WTC11 (cell line): ENCODE results near the gene FANCC. TPM values are rescaled to one million over a fixed set of nuclear protein-coding genes. Genes with fewer than 3 reads are reported as not detected.

Source experiments
- ATAC-seq: fragments of 200-7000 bp; cut with Tn5 transposase; 2 replicates; pipeline ENCODE4 v1.10.0; 2021; ENCODE audit warnings: mild to moderate bottlenecking, moderate library complexity
- CTCF ChIA-PET: fragments of 300-600 bp; sonication (Branson Sonifier 250); formaldehyde crosslinking; loops from one replicate; lab custom pipeline; 2021; ENCODE audit warnings: antibody characterized with exemption; lab: Charles Lee
- POLR2A ChIA-PET: fragments of 350-600 bp; sonication (Branson Sonifier 250); formaldehyde crosslinking; loops from one replicate; lab custom pipeline; 2021; ENCODE audit warnings: antibody characterized with exemption; lab: Charles Lee
- DNase-seq: peaks from one replicate; pipeline ENCODE4 v3.0.0; 2021; ENCODE audit warnings: low spot score
- H3K27ac Mint-ChIP-seq: 2 replicates; pipeline ENCODE4 v1.8.0; 2021; ENCODE audit warnings: mixed read lengths
- H3K27me3 Mint-ChIP-seq: 2 replicates; pipeline ENCODE4 v1.8.0; 2021; ENCODE audit warnings: low read depth, mild to moderate bottlenecking, moderate library complexity, mixed read lengths
- H3K36me3 Mint-ChIP-seq: 2 replicates; pipeline ENCODE4 v1.8.0; 2021; ENCODE audit warnings: mixed read lengths
- H3K4me1 Mint-ChIP-seq: 2 replicates; pipeline ENCODE4 v1.8.0; 2022; ENCODE audit warnings: mixed read lengths
- H3K4me3 Mint-ChIP-seq: 2 replicates; pipeline ENCODE4 v1.8.0; 2021; ENCODE audit warnings: mild to moderate bottlenecking, moderate library complexity, mixed read lengths
- H3K9me3 Mint-ChIP-seq: 2 replicates; pipeline ENCODE4 v1.8.0; 2021; ENCODE audit warnings: mixed read lengths
- ATF1 ChIP-seq: sonication (generic); formaldehyde crosslinking; IDR thresholded peaks from 2 replicates; pipeline ENCODE4 v1.8.1; 2023; ENCODE audit warnings: mild to moderate bottlenecking, moderate library complexity, missing genetic modification reagents
- CREB1 ChIP-seq: sonication (generic); formaldehyde crosslinking; IDR thresholded peaks from 2 replicates; pipeline ENCODE4 v1.8.0; 2023; ENCODE audit warnings: mild to moderate bottlenecking, missing genetic modification reagents
- GABPB1 ChIP-seq: sonication (generic); formaldehyde crosslinking; IDR thresholded peaks from 2 replicates; pipeline ENCODE4 v1.8.1; 2023; ENCODE audit warnings: mild to moderate bottlenecking, missing genetic modification reagents
- IRF2 ChIP-seq: sonication (generic); formaldehyde crosslinking; IDR thresholded peaks from 2 replicates; pipeline ENCODE4 v1.8.0; 2022; ENCODE audit warnings: low read depth, missing genetic modification reagents, borderline replicate concordance
- PRRX2 ChIP-seq: fragments of 250-450 bp; sonication (Bioruptor Pico); IDR thresholded peaks from 2 replicates; pipeline ENCODE4 v1.8.0; 2021; ENCODE audit warnings: mild to moderate bottlenecking
- RORB ChIP-seq: fragments of 250-450 bp; sonication (Bioruptor Pico); IDR thresholded peaks from 2 replicates; pipeline ENCODE4 v1.9.0; 2021; ENCODE audit warnings: mild to moderate bottlenecking
- SOX15 ChIP-seq: fragments of 250-450 bp; sonication (Bioruptor Pico); IDR thresholded peaks from 2 replicates; pipeline ENCODE4 v1.9.0; 2021; ENCODE audit warnings: mild to moderate bottlenecking
- ZNF219 ChIP-seq: sonication (generic); formaldehyde crosslinking; IDR thresholded peaks from 2 replicates; pipeline ENCODE4 v1.8.0; 2023; ENCODE audit warnings: missing genetic modification reagents, mild to moderate bottlenecking, borderline replicate concordance
- total RNA-seq: library from RNA; stranded (reverse); gene quantifications from 3 replicates; pipeline ENCODE4 v1.2.3, GENCODE V29; 2021
- TF ChIP-seq, protein P1 (sequence below): sonication (generic); formaldehyde crosslinking; IDR thresholded peaks from 2 replicates; pipeline ENCODE4 v1.8.1; 2022; ENCODE audit warnings: low read depth, missing genetic modification reagents, borderline replicate concordance
- TF ChIP-seq, protein P2 (sequence below): sonication (generic); formaldehyde crosslinking; IDR thresholded peaks from 2 replicates; pipeline ENCODE4 v1.8.0; 2023; ENCODE audit warnings: missing genetic modification reagents
- TF ChIP-seq, protein P3 (sequence below): sonication (generic); formaldehyde crosslinking; IDR thresholded peaks from 2 replicates; pipeline ENCODE4 v1.8.1; 2023; ENCODE audit warnings: mild to moderate bottlenecking, missing genetic modification reagents
- TF ChIP-seq, protein P4 (sequence below): fragments of 250-450 bp; sonication (Bioruptor Pico); IDR thresholded peaks from 2 replicates; pipeline ENCODE4 v1.9.0; 2021; ENCODE audit warnings: mild to moderate bottlenecking
- TF ChIP-seq, protein P5 (sequence below): sonication (generic); formaldehyde crosslinking; IDR thresholded peaks from 2 replicates; pipeline ENCODE4 v1.8.0; 2022; ENCODE audit warnings: missing genetic modification reagents
- TF ChIP-seq, protein P6 (sequence below): fragments of 250-450 bp; sonication (Bioruptor Pico); IDR thresholded peaks from 2 replicates; pipeline ENCODE4 v1.8.0; 2021; ENCODE audit warnings: mild to moderate bottlenecking
- TF ChIP-seq, protein P7 (sequence below): fragments of 200-600 bp; IDR thresholded peaks from 2 replicates; pipeline ENCODE4 v1.8.0; 2022; ENCODE audit warnings: antibody characterized with exemption

FANCC gene
- total RNA-seq, 1 experiment from 2014 or later: 10.9 TPM

DNA sequence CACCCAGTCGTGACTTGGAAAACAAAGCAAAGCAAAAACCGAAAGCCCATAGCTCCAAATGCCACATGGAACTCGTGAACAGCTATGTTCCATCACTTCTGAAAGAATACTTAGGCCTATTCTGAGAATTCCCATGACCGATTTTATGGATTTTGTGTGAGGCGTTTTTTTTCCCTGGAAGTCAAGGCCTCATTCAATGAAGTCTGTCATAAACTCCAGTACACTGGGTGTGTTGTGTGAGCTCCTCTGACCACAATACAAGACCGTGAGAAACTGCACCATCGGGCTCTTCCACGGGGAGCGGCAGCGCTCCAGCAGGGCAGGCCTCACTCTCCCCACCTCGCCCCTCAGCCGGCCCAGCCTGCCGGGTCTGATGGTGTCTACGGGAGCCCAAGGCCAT, 209.5 kb downstream of the FANCC start:
- Mint-ChIP-seq H3K4me1 (peaks cover 7% of the 10 kb centered on the region), H3K27me3 (no peaks in the 10 kb centered on the region), H3K4me3 (no peak overlapping the region), H3K36me3 (0 out of 2 replicates have a peak, but pooled peaks cover 4% of the 10 kb centered on the region), H3K9me3 (no peaks in the 10 kb centered on the region), H3K27ac (no peak overlapping the region)
- DNase-seq (no peak), ATAC-seq (no peak)
- TF ChIP-seq ZNF219 (CRISPR knock-in tag) (no peak), ATF1 (CRISPR knock-in tag) (no peak)
- TF ChIP-seq, protein P1, sequence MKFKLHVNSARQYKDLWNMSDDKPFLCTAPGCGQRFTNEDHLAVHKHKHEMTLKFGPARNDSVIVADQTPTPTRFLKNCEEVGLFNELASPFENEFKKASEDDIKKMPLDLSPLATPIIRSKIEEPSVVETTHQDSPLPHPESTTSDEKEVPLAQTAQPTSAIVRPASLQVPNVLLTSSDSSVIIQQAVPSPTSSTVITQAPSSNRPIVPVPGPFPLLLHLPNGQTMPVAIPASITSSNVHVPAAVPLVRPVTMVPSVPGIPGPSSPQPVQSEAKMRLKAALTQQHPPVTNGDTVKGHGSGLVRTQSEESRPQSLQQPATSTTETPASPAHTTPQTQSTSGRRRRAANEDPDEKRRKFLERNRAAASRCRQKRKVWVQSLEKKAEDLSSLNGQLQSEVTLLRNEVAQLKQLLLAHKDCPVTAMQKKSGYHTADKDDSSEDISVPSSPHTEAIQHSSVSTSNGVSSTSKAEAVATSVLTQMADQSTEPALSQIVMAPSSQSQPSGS (CRISPR knock-in tag): no peak
- TF ChIP-seq, protein P2, sequence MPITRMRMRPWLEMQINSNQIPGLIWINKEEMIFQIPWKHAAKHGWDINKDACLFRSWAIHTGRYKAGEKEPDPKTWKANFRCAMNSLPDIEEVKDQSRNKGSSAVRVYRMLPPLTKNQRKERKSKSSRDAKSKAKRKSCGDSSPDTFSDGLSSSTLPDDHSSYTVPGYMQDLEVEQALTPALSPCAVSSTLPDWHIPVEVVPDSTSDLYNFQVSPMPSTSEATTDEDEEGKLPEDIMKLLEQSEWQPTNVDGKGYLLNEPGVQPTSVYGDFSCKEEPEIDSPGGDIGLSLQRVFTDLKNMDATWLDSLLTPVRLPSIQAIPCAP (CRISPR knock-in tag): no peak
- TF ChIP-seq, protein P3, sequence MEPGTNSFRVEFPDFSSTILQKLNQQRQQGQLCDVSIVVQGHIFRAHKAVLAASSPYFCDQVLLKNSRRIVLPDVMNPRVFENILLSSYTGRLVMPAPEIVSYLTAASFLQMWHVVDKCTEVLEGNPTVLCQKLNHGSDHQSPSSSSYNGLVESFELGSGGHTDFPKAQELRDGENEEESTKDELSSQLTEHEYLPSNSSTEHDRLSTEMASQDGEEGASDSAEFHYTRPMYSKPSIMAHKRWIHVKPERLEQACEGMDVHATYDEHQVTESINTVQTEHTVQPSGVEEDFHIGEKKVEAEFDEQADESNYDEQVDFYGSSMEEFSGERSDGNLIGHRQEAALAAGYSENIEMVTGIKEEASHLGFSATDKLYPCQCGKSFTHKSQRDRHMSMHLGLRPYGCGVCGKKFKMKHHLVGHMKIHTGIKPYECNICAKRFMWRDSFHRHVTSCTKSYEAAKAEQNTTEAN: no peak
- TF ChIP-seq, protein P4, sequence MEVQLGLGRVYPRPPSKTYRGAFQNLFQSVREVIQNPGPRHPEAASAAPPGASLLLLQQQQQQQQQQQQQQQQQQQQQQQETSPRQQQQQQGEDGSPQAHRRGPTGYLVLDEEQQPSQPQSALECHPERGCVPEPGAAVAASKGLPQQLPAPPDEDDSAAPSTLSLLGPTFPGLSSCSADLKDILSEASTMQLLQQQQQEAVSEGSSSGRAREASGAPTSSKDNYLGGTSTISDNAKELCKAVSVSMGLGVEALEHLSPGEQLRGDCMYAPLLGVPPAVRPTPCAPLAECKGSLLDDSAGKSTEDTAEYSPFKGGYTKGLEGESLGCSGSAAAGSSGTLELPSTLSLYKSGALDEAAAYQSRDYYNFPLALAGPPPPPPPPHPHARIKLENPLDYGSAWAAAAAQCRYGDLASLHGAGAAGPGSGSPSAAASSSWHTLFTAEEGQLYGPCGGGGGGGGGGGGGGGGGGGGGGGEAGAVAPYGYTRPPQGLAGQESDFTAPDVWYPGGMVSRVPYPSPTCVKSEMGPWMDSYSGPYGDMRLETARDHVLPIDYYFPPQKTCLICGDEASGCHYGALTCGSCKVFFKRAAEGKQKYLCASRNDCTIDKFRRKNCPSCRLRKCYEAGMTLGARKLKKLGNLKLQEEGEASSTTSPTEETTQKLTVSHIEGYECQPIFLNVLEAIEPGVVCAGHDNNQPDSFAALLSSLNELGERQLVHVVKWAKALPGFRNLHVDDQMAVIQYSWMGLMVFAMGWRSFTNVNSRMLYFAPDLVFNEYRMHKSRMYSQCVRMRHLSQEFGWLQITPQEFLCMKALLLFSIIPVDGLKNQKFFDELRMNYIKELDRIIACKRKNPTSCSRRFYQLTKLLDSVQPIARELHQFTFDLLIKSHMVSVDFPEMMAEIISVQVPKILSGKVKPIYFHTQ (CRISPR knock-in tag): no peak
- ChIA-PET CTCF (interaction anchor here (0.8 to 1.6 kb wide), 3 partner anchors 12 to 60 kb away, joined by 3 to 5 read pairs (median 3); no protein-coding TSS in a partner anchor), POLR2A (no interaction called here)

DNA sequence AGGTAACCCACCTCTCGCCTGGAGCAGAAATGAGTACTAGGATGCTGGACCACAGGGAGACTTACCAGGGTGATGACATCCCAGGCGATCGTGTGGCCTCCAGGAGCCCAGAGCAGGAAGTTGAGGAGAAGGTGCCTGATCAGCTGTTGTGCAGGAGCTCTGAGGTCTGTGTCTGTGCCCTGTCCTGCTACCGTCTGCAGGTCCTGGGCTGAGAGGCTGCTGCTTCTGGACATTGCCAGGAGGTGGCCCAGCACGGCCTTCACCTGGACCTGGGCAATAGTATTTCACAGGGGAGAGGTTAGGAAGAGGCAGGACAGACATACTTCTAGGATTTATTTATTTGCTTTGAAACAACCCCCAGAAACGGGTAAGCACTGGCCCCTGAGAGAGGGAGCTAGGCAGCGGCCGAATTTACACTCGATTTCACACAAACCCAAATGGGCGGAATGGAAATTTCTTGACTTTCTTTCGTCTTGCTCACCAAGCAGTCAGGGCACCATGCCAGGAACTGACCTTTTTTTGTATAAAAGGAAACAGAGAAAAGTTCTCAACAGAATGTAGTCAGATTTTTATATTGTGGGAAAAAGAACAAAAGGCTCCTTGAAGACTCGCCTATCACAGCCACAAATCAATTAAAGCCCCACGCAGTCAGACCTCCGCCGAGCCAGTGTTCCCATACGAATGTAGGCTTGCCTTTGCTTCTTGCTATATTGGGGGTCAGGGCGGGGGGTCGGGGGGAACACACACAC, 210.3 kb downstream of the FANCC start:
- H3K4me3 Mint-ChIP-seq: no peak overlapping the region
- CTCF ChIA-PET: interaction anchor here (0.6 to 1.6 kb wide), 5 partner anchors 11 to 438 kb away, joined by 3 to 5 read pairs (median 3); no protein-coding TSS in a partner anchor
- peaks cover 10% of the 10 kb centered on the region for H3K4me1 Mint-ChIP-seq
- POLR2A ChIA-PET: no interaction called here
- no peak for ATAC-seq
- no peaks in the 10 kb centered on the region for H3K27me3 Mint-ChIP-seq
- DNase-seq: no peak
- no peak overlapping the region for H3K27ac Mint-ChIP-seq
- H3K9me3 Mint-ChIP-seq: no peaks in the 10 kb centered on the region
- H3K36me3 Mint-ChIP-seq: 0 out of 2 replicates have a peak, but pooled peaks cover 4% of the 10 kb centered on the region
- no peak for TF ChIP-seq GABPB1
- TF ChIP-seq, protein P5, sequence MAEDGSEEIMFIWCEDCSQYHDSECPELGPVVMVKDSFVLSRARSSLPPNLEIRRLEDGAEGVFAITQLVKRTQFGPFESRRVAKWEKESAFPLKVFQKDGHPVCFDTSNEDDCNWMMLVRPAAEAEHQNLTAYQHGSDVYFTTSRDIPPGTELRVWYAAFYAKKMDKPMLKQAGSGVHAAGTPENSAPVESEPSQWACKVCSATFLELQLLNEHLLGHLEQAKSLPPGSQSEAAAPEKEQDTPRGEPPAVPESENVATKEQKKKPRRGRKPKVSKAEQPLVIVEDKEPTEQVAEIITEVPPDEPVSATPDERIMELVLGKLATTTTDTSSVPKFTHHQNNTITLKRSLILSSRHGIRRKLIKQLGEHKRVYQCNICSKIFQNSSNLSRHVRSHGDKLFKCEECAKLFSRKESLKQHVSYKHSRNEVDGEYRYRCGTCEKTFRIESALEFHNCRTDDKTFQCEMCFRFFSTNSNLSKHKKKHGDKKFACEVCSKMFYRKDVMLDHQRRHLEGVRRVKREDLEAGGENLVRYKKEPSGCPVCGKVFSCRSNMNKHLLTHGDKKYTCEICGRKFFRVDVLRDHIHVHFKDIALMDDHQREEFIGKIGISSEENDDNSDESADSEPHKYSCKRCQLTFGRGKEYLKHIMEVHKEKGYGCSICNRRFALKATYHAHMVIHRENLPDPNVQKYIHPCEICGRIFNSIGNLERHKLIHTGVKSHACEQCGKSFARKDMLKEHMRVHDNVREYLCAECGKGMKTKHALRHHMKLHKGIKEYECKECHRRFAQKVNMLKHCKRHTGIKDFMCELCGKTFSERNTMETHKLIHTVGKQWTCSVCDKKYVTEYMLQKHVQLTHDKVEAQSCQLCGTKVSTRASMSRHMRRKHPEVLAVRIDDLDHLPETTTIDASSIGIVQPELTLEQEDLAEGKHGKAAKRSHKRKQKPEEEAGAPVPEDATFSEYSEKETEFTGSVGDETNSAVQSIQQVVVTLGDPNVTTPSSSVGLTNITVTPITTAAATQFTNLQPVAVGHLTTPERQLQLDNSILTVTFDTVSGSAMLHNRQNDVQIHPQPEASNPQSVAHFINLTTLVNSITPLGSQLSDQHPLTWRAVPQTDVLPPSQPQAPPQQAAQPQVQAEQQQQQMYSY (CRISPR knock-in tag): no peak
- TF ChIP-seq PRRX2: no peak
- TF ChIP-seq, protein P6, sequence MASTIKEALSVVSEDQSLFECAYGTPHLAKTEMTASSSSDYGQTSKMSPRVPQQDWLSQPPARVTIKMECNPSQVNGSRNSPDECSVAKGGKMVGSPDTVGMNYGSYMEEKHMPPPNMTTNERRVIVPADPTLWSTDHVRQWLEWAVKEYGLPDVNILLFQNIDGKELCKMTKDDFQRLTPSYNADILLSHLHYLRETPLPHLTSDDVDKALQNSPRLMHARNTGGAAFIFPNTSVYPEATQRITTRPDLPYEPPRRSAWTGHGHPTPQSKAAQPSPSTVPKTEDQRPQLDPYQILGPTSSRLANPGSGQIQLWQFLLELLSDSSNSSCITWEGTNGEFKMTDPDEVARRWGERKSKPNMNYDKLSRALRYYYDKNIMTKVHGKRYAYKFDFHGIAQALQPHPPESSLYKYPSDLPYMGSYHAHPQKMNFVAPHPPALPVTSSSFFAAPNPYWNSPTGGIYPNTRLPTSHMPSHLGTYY (CRISPR knock-in tag): no peak
- TF ChIP-seq CREB1 (CRISPR knock-in tag): no peak
- TF ChIP-seq, protein P4 (CRISPR knock-in tag): no peak
- no peak for TF ChIP-seq IRF2 (CRISPR knock-in tag)
- TF ChIP-seq, protein P7, sequence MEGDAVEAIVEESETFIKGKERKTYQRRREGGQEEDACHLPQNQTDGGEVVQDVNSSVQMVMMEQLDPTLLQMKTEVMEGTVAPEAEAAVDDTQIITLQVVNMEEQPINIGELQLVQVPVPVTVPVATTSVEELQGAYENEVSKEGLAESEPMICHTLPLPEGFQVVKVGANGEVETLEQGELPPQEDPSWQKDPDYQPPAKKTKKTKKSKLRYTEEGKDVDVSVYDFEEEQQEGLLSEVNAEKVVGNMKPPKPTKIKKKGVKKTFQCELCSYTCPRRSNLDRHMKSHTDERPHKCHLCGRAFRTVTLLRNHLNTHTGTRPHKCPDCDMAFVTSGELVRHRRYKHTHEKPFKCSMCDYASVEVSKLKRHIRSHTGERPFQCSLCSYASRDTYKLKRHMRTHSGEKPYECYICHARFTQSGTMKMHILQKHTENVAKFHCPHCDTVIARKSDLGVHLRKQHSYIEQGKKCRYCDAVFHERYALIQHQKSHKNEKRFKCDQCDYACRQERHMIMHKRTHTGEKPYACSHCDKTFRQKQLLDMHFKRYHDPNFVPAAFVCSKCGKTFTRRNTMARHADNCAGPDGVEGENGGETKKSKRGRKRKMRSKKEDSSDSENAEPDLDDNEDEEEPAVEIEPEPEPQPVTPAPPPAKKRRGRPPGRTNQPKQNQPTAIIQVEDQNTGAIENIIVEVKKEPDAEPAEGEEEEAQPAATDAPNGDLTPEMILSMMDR: no peak
- no peak for TF ChIP-seq RORB (CRISPR knock-in tag)
- no peak for TF ChIP-seq SOX15 (CRISPR knock-in tag)
- TF ChIP-seq, protein P2 (CRISPR knock-in tag): no peak
